ENCODE data around the gene EYS.
"Not testable (repeated sequence)": the region's sequence is repeated elsewhere in the genome, so short reads cannot be mapped to it uniquely, and the experiment has no call there.

The EYS gene

GRCh38 chr6:65081756-65082155 is 625.3 kb downstream of the EYS start:
- no peak for DNase-seq (ENCODE audit: low read depth)

GRCh38 chr6:65075705-65076230 is 631.3 kb downstream of the EYS start:
- no peak for DNase-seq (ENCODE audit: low read depth)

GRCh38 chr6:65072500-65072899 is 634.5 kb downstream of the EYS start:
- no peak for DNase-seq (ENCODE audit: low read depth)

- no peak for DNase-seq (ENCODE audit: low read depth)
Measured at GRCh38 chr6:65071480-65071879, 635.5 kb downstream of the EYS start.

- no peak for DNase-seq (ENCODE audit: low read depth)
Measured at GRCh38 chr6:65064844-65065243, 642.2 kb downstream of the EYS start.

- DNase-seq (ENCODE audit: low read depth), result no peak
Measured at GRCh38 chr6:65059568-65059967, 647.5 kb downstream of the EYS start.

GRCh38 chr6:65055545-65055944 is 651.5 kb downstream of the EYS start:
- no peak for DNase-seq (ENCODE audit: low read depth)

GRCh38 chr6:65052626-65053025 is 654.4 kb downstream of the EYS start:
- no peak for DNase-seq (ENCODE audit: low read depth)

- no peak for DNase-seq (ENCODE audit: low read depth)
Measured at GRCh38 chr6:65045801-65046200, 661.2 kb downstream of the EYS start.

GRCh38 chr6:65014006-65014405 is 693.0 kb downstream of the EYS start:
- DNase-seq (ENCODE audit: low read depth), result no peak

GRCh38 chr6:65006788-65007187 is 700.2 kb downstream of the EYS start:
- no peak for DNase-seq (ENCODE audit: low read depth)

GRCh38 chr6:65004283-65004682 is 702.7 kb downstream of the EYS start:
- no peak for DNase-seq (ENCODE audit: low read depth)

- not testable (repeated sequence) for DNase-seq (ENCODE audit: low read depth)
Measured at GRCh38 chr6:65002882-65003281, 704.1 kb downstream of the EYS start.

- DNase-seq (ENCODE audit: low read depth), result no peak
Measured at GRCh38 chr6:65000815-65001214, 706.2 kb downstream of the EYS start.

- DNase-seq (ENCODE audit: low read depth), result no peak
Measured at GRCh38 chr6:64998204-64998603, 708.8 kb downstream of the EYS start.

- DNase-seq (ENCODE audit: low read depth), result no peak
Measured at GRCh38 chr6:64996301-64996700, 710.7 kb downstream of the EYS start.

- no peak for DNase-seq (ENCODE audit: low read depth)
Measured at GRCh38 chr6:64990652-64991304, 716.2 kb downstream of the EYS start.

- peak; percentile 17 for DNase-seq (ENCODE audit: low read depth)
Measured at GRCh38 chr6:64988148-64988547, 718.9 kb downstream of the EYS start.

GRCh38 chr6:64987066-64987465 is 720.0 kb downstream of the EYS start:
- no peak for DNase-seq (ENCODE audit: low read depth)

GRCh38 chr6:64985726-64986125 is 721.3 kb downstream of the EYS start:
- DNase-seq (ENCODE audit: low read depth), result peak; percentile 1

GRCh38 chr6:64984948-64985347 is 722.1 kb downstream of the EYS start:
- no peak for DNase-seq (ENCODE audit: low read depth)

GRCh38 chr6:64983089-64983488 is 723.9 kb downstream of the EYS start:
- DNase-seq (ENCODE audit: low read depth), result no peak

- no peak for DNase-seq (ENCODE audit: low read depth)
Measured at GRCh38 chr6:64973142-64973541, 733.9 kb downstream of the EYS start.

- DNase-seq (ENCODE audit: low read depth), result no peak
Measured at GRCh38 chr6:64969139-64969538, 737.9 kb downstream of the EYS start.
